ENCODE measurements around the gene PDZD4.
A peak's percentile ranks its signal among the peaks of the same experiment; 100 is the strongest.

PDZD4 gene

GRCh38 chrX:153794897-153795816 is 35.2 kb downstream of the PDZD4 start:
- no peak for TF ChIP-seq CTCF (IDR thresholded peaks at IDR 0.05)
- Histone ChIP-seq H3K36me3 (ENCODE audit: control insufficient read depth, insufficient read depth, low read length) (no peaks in the 10 kb centered on the region), H3K4me3 (ENCODE audit: low read depth, low read length) (peak overlapping the region; percentile 83), H3K9me3 (ENCODE audit: control insufficient read depth, low read length) (no peaks in the 10 kb centered on the region), H3K4me1 (no peaks in the 10 kb centered on the region), H3K79me2 (peaks cover 18% of the 10 kb centered on the region), H3K27me3 (ENCODE audit: control insufficient read depth, insufficient read depth, low read length) (no peaks in the 10 kb centered on the region), H3K27ac (peak overlapping the region; percentile 96), H3K9ac (peak overlapping the region; percentile 37), H2AFZ (peak overlapping the region; percentile 83), H3K4me2 (ENCODE audit: low read length) (peak overlapping the region; percentile 81)

GRCh38 chrX:153794018-153794896 is 36.1 kb downstream of the PDZD4 start, which contains the start of the genes IDH3G and SSR4:
Gene IDH3G, minus strand, starts transcription at chrX:153794375. Its CDS starts 49 bp downstream, at chrX:153794326.
Gene SSR4, plus strand, starts transcription at chrX:153794668. Its CDS starts 20 bp downstream, at chrX:153794688.
- peaks cover 18% of the 10 kb centered on the region for H3K79me2 ChIP-seq
- no peaks in the 10 kb centered on the region for H3K9me3 ChIP-seq (ENCODE audit: control insufficient read depth, low read length)
- H3K27me3 ChIP-seq (ENCODE audit: control insufficient read depth, insufficient read depth, low read length) = no peaks in the 10 kb centered on the region
- H3K27ac ChIP-seq = peak within 1 kb of the TSS; percentile 96
- no peaks in the 10 kb centered on the region for H3K4me1 ChIP-seq
- H3K9ac ChIP-seq = peak within 1 kb of the TSS; percentile 37
- H3K4me3 ChIP-seq (ENCODE audit: low read depth, low read length) = peak within 1 kb of the TSS; percentile 83
- peak within 1 kb of the TSS; percentile 83 for H2AFZ ChIP-seq
- H3K4me2 ChIP-seq (ENCODE audit: low read length) = peak within 1 kb of the TSS; percentile 81
- TF ChIP-seq CTCF (IDR thresholded peaks at IDR 0.05) = peak; percentile 38
- H3K36me3 ChIP-seq (ENCODE audit: control insufficient read depth, insufficient read depth, low read length) = no peaks in the 10 kb centered on the region

DNA sequence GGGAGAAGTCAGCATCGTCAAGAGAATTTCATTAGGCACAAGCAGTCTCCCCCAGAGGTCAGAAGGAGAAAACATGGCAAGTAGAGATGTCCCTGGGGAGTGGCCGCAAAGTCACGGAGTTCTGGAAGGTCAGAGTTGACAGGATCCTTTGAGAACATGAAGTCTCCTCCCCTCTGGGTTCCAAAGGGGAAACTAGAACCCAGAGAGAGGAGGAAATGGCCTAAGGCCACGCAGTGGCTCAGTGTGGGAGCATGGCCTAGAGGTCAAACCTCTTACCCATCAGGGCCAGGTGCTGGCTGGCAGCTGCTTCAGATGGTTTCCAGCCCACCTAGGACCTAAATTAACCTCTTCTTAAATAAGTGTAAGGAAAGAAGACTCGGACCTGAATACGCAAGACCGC is 37.1 kb downstream of the PDZD4 start:
- H3K9ac ChIP-seq = peak overlapping the region; percentile 35
- no peaks in the 10 kb centered on the region for H3K36me3 ChIP-seq (ENCODE audit: control insufficient read depth, insufficient read depth, low read length)
- H3K4me2 ChIP-seq (ENCODE audit: low read length) = peak overlapping the region; percentile 81
- no peak for TF ChIP-seq CTCF (IDR thresholded peaks at IDR 0.05)
- H3K27ac ChIP-seq = peak overlapping the region; percentile 96
- H3K9me3 ChIP-seq (ENCODE audit: control insufficient read depth, low read length) = no peaks in the 10 kb centered on the region
- peak overlapping the region; percentile 83 for H3K4me3 ChIP-seq (ENCODE audit: low read depth, low read length)
- H3K79me2 ChIP-seq = peaks cover 18% of the 10 kb centered on the region
- peak overlapping the region; percentile 83 for H2AFZ ChIP-seq
- no peaks in the 10 kb centered on the region for H3K4me1 ChIP-seq
- no peaks in the 10 kb centered on the region for H3K27me3 ChIP-seq (ENCODE audit: control insufficient read depth, insufficient read depth, low read length)

DNA sequence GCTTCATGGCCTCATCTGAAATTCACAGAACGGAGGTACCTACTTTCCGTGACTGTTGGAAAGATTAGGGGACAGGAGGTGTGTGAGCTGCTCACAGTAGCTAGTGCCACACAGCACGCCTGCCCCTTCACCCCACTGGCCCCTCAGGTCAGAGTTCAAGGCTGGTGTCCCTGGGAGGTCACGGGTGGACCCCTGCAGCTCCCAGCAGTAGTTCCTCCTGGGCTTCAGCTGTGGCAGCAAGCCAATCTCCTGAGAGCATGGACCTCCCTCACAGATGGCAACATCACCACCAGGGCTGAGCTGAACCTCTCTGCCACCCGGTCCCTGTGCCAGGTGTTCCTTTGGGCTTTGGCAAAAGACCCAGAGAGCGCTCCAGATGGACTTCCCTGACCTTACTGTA is 38.0 kb downstream of the PDZD4 start:
- no peaks in the 10 kb centered on the region for H3K4me1 ChIP-seq
- H3K9ac ChIP-seq = no peak overlapping the region
- H3K79me2 ChIP-seq = peaks cover 18% of the 10 kb centered on the region
- H3K27ac ChIP-seq = no peak overlapping the region
- no peaks in the 10 kb centered on the region for H3K27me3 ChIP-seq (ENCODE audit: control insufficient read depth, insufficient read depth, low read length)
- no peak for TF ChIP-seq CTCF (IDR thresholded peaks at IDR 0.05)
- no peaks in the 10 kb centered on the region for H3K36me3 ChIP-seq (ENCODE audit: control insufficient read depth, insufficient read depth, low read length)
- no peak overlapping the region for H3K4me2 ChIP-seq (ENCODE audit: low read length)
- H2AFZ ChIP-seq = no peak overlapping the region
- H3K9me3 ChIP-seq (ENCODE audit: control insufficient read depth, low read length) = no peaks in the 10 kb centered on the region
- H3K4me3 ChIP-seq (ENCODE audit: low read depth, low read length) = no peak overlapping the region
